ENCODE results near the gene TTLL12.

DNA sequence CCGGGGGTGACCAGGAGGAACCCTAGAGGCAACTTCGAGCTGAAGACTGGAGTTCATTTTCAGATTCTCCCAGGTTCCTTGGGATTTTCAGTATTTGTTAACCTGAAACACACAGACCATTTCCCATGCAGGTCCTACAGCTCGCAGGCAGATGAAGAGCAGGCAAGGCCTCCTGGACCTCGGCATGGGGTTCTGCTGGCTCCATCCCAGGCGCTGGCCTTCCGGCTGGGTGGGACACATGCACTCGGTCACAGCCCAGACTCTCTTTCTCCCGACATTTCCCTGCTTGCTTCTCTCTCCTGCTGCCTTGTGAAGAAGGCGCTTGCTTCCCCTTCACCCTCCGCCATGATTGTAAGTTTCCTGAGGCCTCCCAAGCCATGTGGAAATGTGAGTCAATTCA is 15.4 kb upstream of the TTLL12 start:
- TF ChIP-seq, protein P1, sequence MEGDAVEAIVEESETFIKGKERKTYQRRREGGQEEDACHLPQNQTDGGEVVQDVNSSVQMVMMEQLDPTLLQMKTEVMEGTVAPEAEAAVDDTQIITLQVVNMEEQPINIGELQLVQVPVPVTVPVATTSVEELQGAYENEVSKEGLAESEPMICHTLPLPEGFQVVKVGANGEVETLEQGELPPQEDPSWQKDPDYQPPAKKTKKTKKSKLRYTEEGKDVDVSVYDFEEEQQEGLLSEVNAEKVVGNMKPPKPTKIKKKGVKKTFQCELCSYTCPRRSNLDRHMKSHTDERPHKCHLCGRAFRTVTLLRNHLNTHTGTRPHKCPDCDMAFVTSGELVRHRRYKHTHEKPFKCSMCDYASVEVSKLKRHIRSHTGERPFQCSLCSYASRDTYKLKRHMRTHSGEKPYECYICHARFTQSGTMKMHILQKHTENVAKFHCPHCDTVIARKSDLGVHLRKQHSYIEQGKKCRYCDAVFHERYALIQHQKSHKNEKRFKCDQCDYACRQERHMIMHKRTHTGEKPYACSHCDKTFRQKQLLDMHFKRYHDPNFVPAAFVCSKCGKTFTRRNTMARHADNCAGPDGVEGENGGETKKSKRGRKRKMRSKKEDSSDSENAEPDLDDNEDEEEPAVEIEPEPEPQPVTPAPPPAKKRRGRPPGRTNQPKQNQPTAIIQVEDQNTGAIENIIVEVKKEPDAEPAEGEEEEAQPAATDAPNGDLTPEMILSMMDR (IDR thresholded peaks at IDR 0.05), result no peak
- TF ChIP-seq ZFX (IDR thresholded peaks at IDR 0.05; ENCODE audit: borderline replicate concordance), result no peak

All from 22Rv1 (cell line).